Loucy (cell line): ENCODE measurements around the gene SORCS1.

Experiments
- H2AFZ ChIP-seq: fragments of 200-600 bp; sonication (generic); 2 replicates; pipeline ENCODE4 v1.6.0; 2016; ENCODE audit warnings: antibody characterized with exemption, mild to moderate bottlenecking, low read length, moderate library complexity
- H3F3A ChIP-seq: fragments of 200-600 bp; 2 replicates; pipeline ENCODE4 v1.6.0; 2016; ENCODE audit warnings: antibody characterized with exemption, low read depth, mild to moderate bottlenecking
- H3K27me3 ChIP-seq: fragments of 200-600 bp; sonication (generic); 2 replicates; pipeline ENCODE4 v1.6.1; 2014; ENCODE audit warnings: low read length, mild to moderate bottlenecking; ENCODE audit not compliant: insufficient read depth, poor library complexity, severe bottlenecking
- H3K36me3 ChIP-seq: fragments of 200-600 bp; sonication (generic); 2 replicates; pipeline ENCODE4 v1.6.1; 2016; ENCODE audit warnings: low read length; ENCODE audit not compliant: insufficient read depth
- H3K4me1 ChIP-seq: fragments of 200-600 bp; sonication (generic); 2 replicates; pipeline ENCODE4 v1.5.1; 2014; ENCODE audit warnings: low read length, mild to moderate bottlenecking; ENCODE audit not compliant: insufficient read depth, poor library complexity, severe bottlenecking
- H3K4me2 ChIP-seq: fragments of 200-600 bp; sonication (generic); 2 replicates; pipeline ENCODE4 v1.6.0; 2014; ENCODE audit warnings: antibody characterized with exemption, low read length, low read depth, mild to moderate bottlenecking; ENCODE audit not compliant: poor library complexity, severe bottlenecking
- H3K4me3 ChIP-seq: fragments of 200-600 bp; sonication (generic); 2 replicates; pipeline ENCODE4 v1.5.1; 2014; ENCODE audit warnings: low read length, mild to moderate bottlenecking, mixed read lengths; ENCODE audit not compliant: poor library complexity, severe bottlenecking
- H3K79me2 ChIP-seq: fragments of 200-600 bp; sonication (generic); 2 replicates; pipeline ENCODE4 v1.6.1; 2014; ENCODE audit warnings: low read length; ENCODE audit not compliant: insufficient read depth
- H3K9ac ChIP-seq: fragments of 200-600 bp; sonication (generic); 2 replicates; pipeline ENCODE4 v1.6.0; 2014; ENCODE audit warnings: mild to moderate bottlenecking, low read depth, low read length, moderate library complexity; ENCODE audit not compliant: poor library complexity, severe bottlenecking
- H3K9me2 ChIP-seq: fragments of 200-600 bp; sonication (generic); replicated peaks from 2 replicates; pipeline ENCODE4 v1.6.1; 2016; ENCODE audit warnings: low read depth, low read length, mixed read lengths
- H3K9me3 ChIP-seq: fragments of 200-600 bp; sonication (generic); 2 replicates; pipeline ENCODE4 v1.6.1; 2014; ENCODE audit warnings: mild to moderate bottlenecking, antibody characterized with exemption, low read length, low read depth; ENCODE audit not compliant: insufficient read depth
- H4K20me1 ChIP-seq: fragments of 200-600 bp; sonication (generic); 2 replicates; pipeline ENCODE4 v1.6.0; 2014; ENCODE audit warnings: antibody characterized with exemption, low read length, mild to moderate bottlenecking; ENCODE audit not compliant: insufficient read depth, poor library complexity, severe bottlenecking
- EZH2phosphoT487 ChIP-seq: fragments of 200-600 bp; IDR thresholded peaks from 2 replicates; pipeline ENCODE4 v1.6.1; 2018; ENCODE audit warnings: antibody characterized with exemption, mild to moderate bottlenecking, moderate library complexity, borderline replicate concordance
- TF ChIP-seq, protein P1 (sequence below): fragments of 200-600 bp; sonication (generic); conservative IDR thresholded peaks from 2 replicates; pipeline ENCODE4 v1.5.1; 2014; ENCODE audit warnings: mild to moderate bottlenecking, antibody characterized with exemption, low read length

The SORCS1 gene

DNA sequence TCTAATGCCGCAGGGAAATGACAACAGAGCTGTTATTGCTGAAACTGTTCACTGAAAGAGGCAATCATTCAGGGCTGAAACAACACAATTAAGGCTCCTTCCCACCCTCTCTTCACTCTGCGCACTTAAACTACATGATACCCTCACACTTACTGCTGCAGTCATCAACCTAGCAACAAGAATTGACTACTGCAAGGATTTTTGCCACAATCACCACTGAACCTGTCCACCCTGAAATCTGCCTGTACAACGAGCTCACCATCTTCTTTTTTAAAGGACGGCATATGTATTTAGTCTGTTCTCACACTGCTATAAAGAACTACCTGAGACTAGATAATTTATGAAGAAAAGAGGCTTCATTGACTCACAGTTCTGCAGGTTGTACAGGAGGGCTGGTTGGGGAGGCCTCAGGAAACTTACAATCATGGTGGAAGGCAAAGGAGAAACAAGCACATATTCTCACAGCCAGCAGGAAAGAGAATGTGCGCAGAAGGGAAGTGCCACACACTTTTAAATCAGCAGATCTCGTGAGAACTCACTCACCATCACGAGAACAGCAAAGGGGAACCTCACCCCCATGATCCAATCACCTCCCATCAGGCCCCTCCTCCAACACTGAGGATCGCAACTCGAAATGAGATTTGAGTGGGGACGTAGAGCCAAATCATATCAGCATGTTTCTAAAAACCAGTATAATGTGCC lies 131.7 kb downstream of the SORCS1 start:
- Histone ChIP-seq H3K4me3 (no peak overlapping the region), H2AFZ (0 out of 2 replicates have a peak overlapping the region, but pooled peaks have one; percentile 1), H3K79me2 (no peaks in the 10 kb centered on the region), H3K4me2 (peak overlapping the region; percentile 44), H3F3A (no peaks in the 10 kb centered on the region), H3K9me2 (no peaks in the 10 kb centered on the region), H3K36me3 (no peaks in the 10 kb centered on the region), H3K9ac (no peak overlapping the region), H3K9me3 (no peaks in the 10 kb centered on the region), H3K27me3 (no peaks in the 10 kb centered on the region), H4K20me1 (no peaks in the 10 kb centered on the region), H3K4me1 (peaks cover 40% of the 10 kb centered on the region)
- TF ChIP-seq EZH2phosphoT487: no peak
- TF ChIP-seq, protein P1, sequence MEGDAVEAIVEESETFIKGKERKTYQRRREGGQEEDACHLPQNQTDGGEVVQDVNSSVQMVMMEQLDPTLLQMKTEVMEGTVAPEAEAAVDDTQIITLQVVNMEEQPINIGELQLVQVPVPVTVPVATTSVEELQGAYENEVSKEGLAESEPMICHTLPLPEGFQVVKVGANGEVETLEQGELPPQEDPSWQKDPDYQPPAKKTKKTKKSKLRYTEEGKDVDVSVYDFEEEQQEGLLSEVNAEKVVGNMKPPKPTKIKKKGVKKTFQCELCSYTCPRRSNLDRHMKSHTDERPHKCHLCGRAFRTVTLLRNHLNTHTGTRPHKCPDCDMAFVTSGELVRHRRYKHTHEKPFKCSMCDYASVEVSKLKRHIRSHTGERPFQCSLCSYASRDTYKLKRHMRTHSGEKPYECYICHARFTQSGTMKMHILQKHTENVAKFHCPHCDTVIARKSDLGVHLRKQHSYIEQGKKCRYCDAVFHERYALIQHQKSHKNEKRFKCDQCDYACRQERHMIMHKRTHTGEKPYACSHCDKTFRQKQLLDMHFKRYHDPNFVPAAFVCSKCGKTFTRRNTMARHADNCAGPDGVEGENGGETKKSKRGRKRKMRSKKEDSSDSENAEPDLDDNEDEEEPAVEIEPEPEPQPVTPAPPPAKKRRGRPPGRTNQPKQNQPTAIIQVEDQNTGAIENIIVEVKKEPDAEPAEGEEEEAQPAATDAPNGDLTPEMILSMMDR: no peak

DNA sequence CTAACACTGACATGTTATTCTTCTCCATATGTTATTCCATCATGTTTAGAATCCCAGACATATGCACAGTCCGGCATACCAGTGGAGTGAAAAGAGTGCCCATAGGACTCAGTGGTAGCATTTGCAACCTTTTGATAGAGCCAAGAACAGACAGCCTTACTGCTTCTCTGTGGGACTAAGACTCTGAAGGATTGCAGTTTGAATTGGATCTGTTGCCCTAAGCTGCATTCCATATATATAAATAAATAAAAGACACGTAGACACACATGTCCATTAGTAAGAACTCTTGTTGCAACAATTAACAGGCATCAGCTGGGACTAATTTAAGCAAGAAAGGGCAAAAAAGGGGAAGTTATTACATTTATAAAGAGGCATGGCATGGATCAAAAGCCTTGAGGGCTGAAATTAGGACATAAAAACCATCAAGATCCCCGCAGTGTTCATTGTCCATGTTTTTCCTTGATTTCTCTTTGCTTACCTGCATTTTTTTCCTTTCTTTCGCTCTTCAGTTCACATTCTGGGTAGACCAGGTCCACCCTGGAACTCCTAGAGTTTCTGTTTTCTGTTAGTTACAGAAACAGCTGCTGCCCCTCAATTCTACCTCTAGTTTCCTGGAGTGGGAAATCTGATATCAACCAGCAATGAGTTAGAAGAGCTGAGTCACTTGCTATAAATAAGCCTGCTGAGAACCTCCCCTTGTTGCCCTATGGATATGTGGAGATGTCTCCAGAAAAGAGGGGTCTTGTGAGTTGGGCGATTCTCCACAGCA lies 132.4 kb downstream of the SORCS1 start:
- Histone ChIP-seq H3K9me3 (no peaks in the 10 kb centered on the region), H3K9me2 (no peaks in the 10 kb centered on the region), H2AFZ (0 out of 2 replicates have a peak overlapping the region, but pooled peaks have one; percentile 1), H3K4me1 (peaks cover 45% of the 10 kb centered on the region), H3K36me3 (no peaks in the 10 kb centered on the region), H3K79me2 (no peaks in the 10 kb centered on the region), H3K4me3 (peak overlapping the region; percentile 22), H3F3A (no peaks in the 10 kb centered on the region), H3K4me2 (peak overlapping the region; percentile 44), H4K20me1 (no peaks in the 10 kb centered on the region), H3K9ac (peak overlapping the region; percentile 58), H3K27me3 (no peaks in the 10 kb centered on the region)
- TF ChIP-seq EZH2phosphoT487: no peak
- TF ChIP-seq, protein P1: no peak

DNA sequence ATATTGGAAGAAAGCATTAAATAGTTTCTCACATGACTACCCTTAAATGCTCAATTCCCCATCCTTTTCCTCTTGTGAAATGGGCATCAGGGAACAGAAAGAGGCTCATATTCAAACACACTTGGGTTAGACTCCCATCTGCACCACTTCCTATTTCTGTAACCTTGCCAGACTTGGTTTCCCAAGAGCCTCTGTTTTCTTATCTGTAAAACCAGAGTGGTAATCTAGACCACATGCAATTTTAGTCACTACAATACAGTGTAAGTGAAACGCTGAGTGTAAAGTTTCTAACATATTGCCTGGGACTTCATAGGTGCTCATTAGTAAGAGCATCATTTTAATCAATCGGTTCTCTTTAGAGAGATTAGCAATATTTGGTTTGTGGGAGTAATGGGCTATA lies 136.3 kb downstream of the SORCS1 start:
- Histone ChIP-seq H3K4me1 (peaks cover 45% of the 10 kb centered on the region), H3K4me2 (peak overlapping the region; percentile 36), H3K27me3 (no peaks in the 10 kb centered on the region), H3K36me3 (no peaks in the 10 kb centered on the region), H3K79me2 (no peaks in the 10 kb centered on the region), H3F3A (no peaks in the 10 kb centered on the region), H3K4me3 (no peak overlapping the region), H3K9me3 (no peaks in the 10 kb centered on the region), H3K9me2 (no peaks in the 10 kb centered on the region), H2AFZ (peak overlapping the region; percentile 5; the same call in 1 of the 2 replicates), H3K9ac (no peak overlapping the region), H4K20me1 (no peaks in the 10 kb centered on the region)
- TF ChIP-seq EZH2phosphoT487: no peak
- TF ChIP-seq, protein P1: no peak
